GM03348 (cell line): Measurements from ENCODE around the gene EDDM13.
A peak's percentile ranks its signal among the peaks of the same experiment; 100 is the strongest.
"Not testable (repeated sequence)": the region's sequence is repeated elsewhere in the genome, so short reads cannot be mapped to it uniquely, and the experiment has no call there.

Experiments
- DNase-seq: peaks from one replicate; pipeline ENCODE4 v3.0.0; 2012; ENCODE audit warnings: low spot score

The EDDM13 gene

DNA sequence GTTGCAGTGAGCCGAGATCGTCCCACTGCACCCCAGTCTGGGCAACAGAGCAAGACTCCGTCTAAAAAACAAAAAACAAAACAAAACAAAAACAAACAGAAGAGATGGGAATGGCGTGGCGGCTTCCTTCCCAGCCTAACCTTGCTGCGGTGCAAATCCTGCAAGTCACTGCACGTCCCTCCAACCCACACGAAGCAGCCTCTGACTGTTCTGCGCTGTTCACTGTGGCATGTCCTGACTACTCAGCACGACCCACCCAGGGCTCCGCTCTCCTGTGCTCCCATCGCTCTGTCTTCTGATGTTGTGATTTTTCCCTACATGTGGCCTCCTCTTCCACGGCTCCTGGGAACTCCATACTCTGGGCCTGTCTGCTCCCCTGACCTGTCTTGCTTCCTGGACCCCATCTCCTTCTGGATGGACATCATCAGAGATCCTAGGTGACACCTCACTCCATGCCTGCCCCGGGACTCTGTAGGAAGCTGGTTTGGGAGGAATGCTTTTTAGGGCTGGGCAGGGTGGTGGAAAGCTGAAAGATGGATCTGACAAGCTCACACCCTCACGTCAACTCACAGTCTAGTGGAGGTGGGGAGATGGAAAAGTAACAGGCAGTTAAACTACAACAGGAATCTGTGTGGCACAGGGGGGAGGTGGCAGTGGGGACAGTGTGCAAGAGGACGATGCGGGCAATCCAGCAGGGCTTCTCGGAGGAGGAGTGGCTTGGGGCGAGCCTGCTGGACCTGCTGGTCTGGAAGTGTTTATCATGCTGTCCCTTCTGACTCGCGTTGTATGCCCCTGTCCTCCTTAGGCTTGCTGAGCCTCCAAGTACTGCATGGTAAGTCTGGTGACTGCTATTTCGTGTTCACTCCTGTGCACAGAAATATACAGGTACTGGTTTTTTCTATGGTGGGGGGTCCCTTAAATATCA is 23.2 kb downstream of the EDDM13 start:
- DNase-seq, result no peak

DNA sequence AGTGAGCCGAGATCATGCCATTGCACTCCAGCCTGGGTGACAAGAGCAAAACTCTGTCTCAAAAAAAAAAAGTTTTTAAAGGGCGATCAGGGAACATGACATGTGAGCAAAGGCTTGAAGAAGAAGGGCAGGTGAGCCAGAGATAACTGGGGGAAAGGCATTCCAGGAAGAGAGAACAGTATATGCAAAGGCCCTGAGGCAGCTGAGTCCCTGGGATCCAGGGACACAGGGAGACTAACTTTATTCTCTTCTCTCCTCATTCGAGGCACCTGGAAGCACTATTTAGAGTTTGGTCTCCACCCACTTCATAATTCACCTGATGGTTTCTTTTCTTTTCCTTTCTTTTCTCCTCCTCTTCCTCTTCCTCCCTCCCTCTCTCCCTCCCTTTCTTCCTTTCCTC is 24.5 kb downstream of the EDDM13 start:
- no peak for DNase-seq

- no peak for DNase-seq
Measured at GRCh38 chr19:56299688-56300087, 27.1 kb downstream of the EDDM13 start.

GRCh38 chr19:56301155-56301554 is 28.6 kb downstream of the EDDM13 start:
- DNase-seq, result no peak

- DNase-seq, result no peak
Measured at GRCh38 chr19:56301886-56302620, 29.5 kb downstream of the EDDM13 start.

- no peak for DNase-seq
Measured at GRCh38 chr19:56304243-56304642, 31.7 kb downstream of the EDDM13 start.

- no peak for DNase-seq
Measured at GRCh38 chr19:56306016-56306415, 33.5 kb downstream of the EDDM13 start.

DNA sequence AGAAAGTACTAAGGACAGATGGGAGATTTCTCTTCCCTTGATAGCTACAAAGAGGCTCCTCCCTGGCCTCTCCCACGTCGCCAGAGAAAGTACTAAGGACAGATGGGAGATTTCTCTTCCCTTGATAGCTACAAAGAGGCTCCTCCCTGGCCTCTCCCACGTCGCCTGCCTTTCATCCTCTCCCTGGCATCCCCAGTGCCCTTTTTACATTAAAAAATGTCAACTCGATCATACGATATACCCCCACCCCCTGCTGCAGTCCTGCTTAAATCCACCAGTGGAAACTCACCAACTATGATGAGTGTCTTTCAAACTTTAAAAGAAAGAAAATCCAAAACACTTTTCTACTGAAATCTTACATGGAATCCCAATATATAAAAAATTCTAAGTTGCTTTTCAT is 34.5 kb downstream of the EDDM13 start:
- not testable (repeated sequence) for DNase-seq

DNA sequence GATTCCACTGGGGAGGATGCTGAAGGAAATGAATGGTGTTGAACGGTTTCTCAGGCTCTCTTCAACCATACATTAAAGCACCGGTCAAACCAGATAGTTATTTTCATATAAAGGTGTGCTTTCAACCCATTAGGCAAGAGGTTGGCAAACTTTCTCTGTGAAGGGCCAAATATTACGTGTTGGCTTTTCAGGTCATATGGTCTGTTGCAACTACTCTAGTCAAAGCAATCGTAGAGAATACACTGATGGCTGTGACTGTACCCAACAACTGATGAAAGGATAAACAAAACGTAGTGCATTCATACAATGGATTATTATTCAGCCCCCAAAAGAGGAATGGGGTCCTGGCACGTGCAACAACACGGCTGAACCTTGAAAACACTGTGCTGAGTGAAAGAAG is 36.2 kb downstream of the EDDM13 start:
- no peak for DNase-seq

DNA sequence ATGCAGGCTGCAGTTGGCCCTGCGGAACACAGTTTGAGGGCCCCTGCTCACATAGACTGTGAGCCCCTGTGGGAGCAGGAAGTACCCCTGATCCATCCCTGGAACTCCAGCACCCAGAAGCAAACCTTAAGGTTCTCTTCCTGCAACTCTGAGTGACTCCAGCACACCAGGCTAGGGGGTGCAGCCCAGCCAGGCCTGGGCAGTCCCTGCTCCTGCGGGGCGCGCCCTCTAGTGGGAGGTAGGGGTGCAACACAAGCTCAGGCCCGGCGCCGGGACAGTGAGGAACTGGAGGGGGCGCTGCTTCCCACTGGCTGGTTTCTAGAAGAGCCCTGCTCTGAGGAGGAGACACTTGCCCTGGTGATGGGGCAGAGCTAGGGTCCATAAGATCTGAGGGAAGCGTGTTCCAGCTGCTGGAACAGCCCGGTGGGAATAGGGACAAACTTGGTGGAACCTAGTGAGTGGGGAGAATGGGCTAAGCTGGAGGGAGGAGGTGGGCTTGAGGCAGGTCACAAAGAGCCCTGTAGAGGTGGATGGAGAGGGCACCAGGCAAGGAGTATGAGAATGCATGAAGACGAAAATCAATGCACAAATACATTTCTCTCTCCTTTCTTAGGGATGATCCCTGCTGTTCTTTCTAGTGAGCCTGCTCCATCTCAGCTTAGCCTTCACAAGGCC is 37.1 kb downstream of the EDDM13 start:
- peak; percentile 78 for DNase-seq

GRCh38 chr19:56310462-56310861 is 37.9 kb downstream of the EDDM13 start:
- no peak for DNase-seq

GRCh38 chr19:56312342-56312741 is 39.8 kb downstream of the EDDM13 start:
- no peak for DNase-seq

- DNase-seq, result no peak
Measured at GRCh38 chr19:56312787-56313657, 40.5 kb downstream of the EDDM13 start.

DNA sequence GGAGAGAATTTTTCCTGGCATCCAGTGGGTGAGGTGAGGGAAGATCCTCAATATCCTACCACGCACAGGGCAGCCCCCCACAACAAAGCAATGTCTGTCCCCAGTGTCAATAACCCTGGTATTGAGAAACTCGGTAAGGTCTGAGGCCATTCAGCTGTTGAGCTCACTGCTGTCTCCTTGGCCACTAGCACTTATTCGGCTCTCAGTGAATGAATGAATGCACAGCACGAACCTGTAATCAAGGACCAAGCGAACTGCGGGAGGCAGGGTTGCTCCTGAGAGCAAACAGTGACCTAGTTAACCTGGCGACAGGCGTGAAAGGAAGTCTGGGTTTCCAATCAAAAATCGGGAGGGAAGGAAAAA is 41.5 kb downstream of the EDDM13 start:
- DNase-seq, result peak; percentile 22

- DNase-seq, result peak; percentile 99
Measured at GRCh38 chr19:56314381-56315076, 42.0 kb downstream of the EDDM13 start, which contains the start of gene ZSCAN5A. Gene ZSCAN5A (minus strand): TSS chr19:56314839. CDS start chr19:56225046, 89,793 bp downstream.

GRCh38 chr19:56315077-56315828 is 42.7 kb downstream of the EDDM13 start:
- peak; percentile 97 for DNase-seq

DNA sequence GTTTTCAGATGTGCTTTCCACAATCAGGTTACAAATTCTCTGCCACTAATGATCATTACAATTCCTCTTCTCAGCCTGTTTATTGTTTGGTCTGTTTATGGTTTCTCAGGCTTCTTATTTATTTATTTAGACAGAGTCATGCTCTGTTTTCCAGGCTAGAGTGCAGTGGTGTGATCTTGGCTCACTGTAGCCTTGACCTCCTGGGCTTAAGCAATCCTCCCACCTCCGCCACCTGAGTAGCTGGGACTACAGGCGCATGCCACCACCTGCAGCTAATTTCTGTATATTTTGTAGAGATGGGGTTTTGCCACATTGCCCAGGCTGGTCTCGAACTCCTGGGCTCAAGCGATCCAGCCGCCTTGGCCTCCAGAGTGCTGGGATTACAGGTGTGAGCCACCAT is 44.2 kb downstream of the EDDM13 start:
- DNase-seq, result no peak

DNA sequence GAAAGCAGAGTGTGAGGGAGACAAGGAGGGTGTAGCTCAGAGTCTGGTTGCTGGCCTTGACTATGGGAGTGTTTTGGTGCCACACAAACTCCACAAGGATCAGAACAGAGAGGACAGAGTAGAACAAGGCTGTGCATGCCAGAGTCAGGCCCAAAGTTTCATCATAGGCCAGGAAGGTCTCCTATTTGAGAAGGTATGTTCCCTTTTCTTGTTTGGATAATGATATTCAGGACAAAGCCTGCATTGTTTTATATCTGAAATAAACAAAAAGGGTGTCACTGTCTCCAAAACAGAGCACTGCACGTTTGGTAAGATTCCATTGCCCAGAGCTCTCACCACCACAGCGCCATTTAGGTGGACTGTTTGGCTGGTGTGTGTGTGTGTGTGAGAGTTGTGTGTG is 45.2 kb downstream of the EDDM13 start:
- DNase-seq, result no peak

DNA sequence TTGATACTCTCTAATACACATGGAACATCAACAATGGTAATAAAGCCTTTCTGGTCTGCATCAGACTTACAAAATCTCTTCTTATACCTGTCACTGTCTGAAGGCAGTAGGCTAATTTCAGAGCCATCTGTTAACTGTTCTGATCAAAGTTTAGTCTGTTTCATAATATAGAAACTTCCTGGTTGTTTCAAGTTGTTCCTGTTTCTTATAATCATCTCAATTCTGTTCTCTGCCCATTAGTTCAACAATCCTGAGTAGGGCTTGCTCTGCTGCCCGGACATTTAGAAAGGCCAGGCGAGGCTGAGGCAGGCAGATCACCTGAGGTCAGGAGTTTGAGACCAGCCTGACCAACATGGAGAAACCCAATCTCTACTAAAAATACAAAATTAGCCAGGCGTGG is 47.4 kb downstream of the EDDM13 start:
- DNase-seq, result no peak

GRCh38 chr19:56321254-56321988 is 48.9 kb downstream of the EDDM13 start:
- no peak for DNase-seq
